H9 (cell line): ENCODE measurements around the gene B4GALT6. TPM values are rescaled to one million over a fixed set of nuclear protein-coding genes. Genes with fewer than 3 reads are reported as not detected.

ENCODE experiments used
- DNase-seq: peaks from one replicate; pipeline ENCODE4 v3.0.0-alpha.2; 2017
- H2AFZ ChIP-seq: one replicate; pipeline ENCODE4 v1.6.1; 2013; ENCODE audit warnings: mild to moderate bottlenecking, low read length, control low read depth, moderate library complexity
- H2AK5ac ChIP-seq: 2 replicates; pipeline ENCODE4 v1.6.1; 2013; ENCODE audit warnings: low read length, control low read depth, mixed read lengths; ENCODE audit not compliant: insufficient read length
- H2BK120ac ChIP-seq: one replicate; pipeline ENCODE4 v1.6.1; 2013; ENCODE audit warnings: low read depth, mild to moderate bottlenecking, low read length, control low read depth, inconsistent platforms; ENCODE audit not compliant: poor library complexity, severe bottlenecking
- H2BK12ac ChIP-seq: 2 replicates; pipeline ENCODE4 v1.6.1; 2013; ENCODE audit warnings: low read length, control low read depth, mixed read lengths, low read depth; ENCODE audit not compliant: insufficient read length
- H2BK15ac ChIP-seq: 2 replicates; pipeline ENCODE4 v1.6.1; 2013; ENCODE audit warnings: low read depth, low read length, control low read depth
- H2BK20ac ChIP-seq: one replicate; pipeline ENCODE4 v1.6.1; 2013; ENCODE audit warnings: low read depth, mild to moderate bottlenecking, low read length, control low read depth, inconsistent platforms; ENCODE audit not compliant: poor library complexity, severe bottlenecking
- H2BK5ac ChIP-seq: 2 replicates; pipeline ENCODE4 v1.6.1; 2013; ENCODE audit warnings: low read length, control low read depth, mixed read lengths; ENCODE audit not compliant: insufficient read length
- H3K14ac ChIP-seq: 2 replicates; pipeline ENCODE4 v1.6.1; 2013; ENCODE audit warnings: low read length, control low read depth; ENCODE audit not compliant: insufficient read depth
- H3K18ac ChIP-seq: 2 replicates; pipeline ENCODE4 v1.6.1; 2013; ENCODE audit warnings: low read depth, mild to moderate bottlenecking, mixed read lengths, low read length, control low read depth; ENCODE audit not compliant: insufficient read length
- H3K23ac ChIP-seq: 2 replicates; pipeline ENCODE4 v1.6.1; 2013; ENCODE audit warnings: low read length, control low read depth, mixed read lengths, low read depth; ENCODE audit not compliant: insufficient read length
- H3K23me2 ChIP-seq: 2 replicates; pipeline ENCODE4 v1.6.1; 2013; ENCODE audit warnings: low read depth, mild to moderate bottlenecking, mixed read lengths, low read length, control low read depth; ENCODE audit not compliant: insufficient read length, poor library complexity, severe bottlenecking
- H3K27ac ChIP-seq: 2 replicates; pipeline ENCODE4 v1.5.1; 2013; ENCODE audit warnings: low read length, control low read depth, mixed read lengths, low read depth; ENCODE audit not compliant: insufficient read length
- H3K27me3 ChIP-seq: 2 replicates; pipeline ENCODE4 v1.6.1; 2013; ENCODE audit warnings: low read length, control low read depth, inconsistent platforms; ENCODE audit not compliant: insufficient read depth
- H3K4ac ChIP-seq: 2 replicates; pipeline ENCODE4 v1.6.1; 2013; ENCODE audit warnings: low read depth, mild to moderate bottlenecking, control low read depth, inconsistent platforms, low read length, moderate library complexity
- H3K4me1 ChIP-seq: 2 replicates; pipeline ENCODE4 v1.6.1; 2013; ENCODE audit warnings: low read length, control low read depth, inconsistent platforms; ENCODE audit not compliant: insufficient read depth
- H3K4me2 ChIP-seq: 2 replicates; pipeline ENCODE4 v1.6.1; 2013; ENCODE audit warnings: low read length, control low read depth, mixed read lengths; ENCODE audit not compliant: insufficient read length, insufficient read depth
- H3K56ac ChIP-seq: 2 replicates; pipeline ENCODE4 v1.6.1; 2013; ENCODE audit warnings: low read depth, mild to moderate bottlenecking, mixed read lengths, low read length, control low read depth; ENCODE audit not compliant: insufficient read length
- H3K79me1 ChIP-seq: 2 replicates; pipeline ENCODE4 v1.6.1; 2013; ENCODE audit warnings: low read depth, mild to moderate bottlenecking, moderate library complexity, low read length, control low read depth, inconsistent platforms; ENCODE audit not compliant: insufficient read depth, poor library complexity, severe bottlenecking
- H3K79me2 ChIP-seq: 2 replicates; pipeline ENCODE4 v1.6.1; 2013; ENCODE audit warnings: low read length, control low read depth, inconsistent platforms; ENCODE audit not compliant: insufficient read depth
- H3K9ac ChIP-seq: 2 replicates; pipeline ENCODE4 v1.6.1; 2013; ENCODE audit warnings: low read length, control low read depth, mixed read lengths; ENCODE audit not compliant: insufficient read length; ENCODE audit errors: extremely low read depth
- H3K9me3 ChIP-seq: one replicate; pipeline ENCODE4 v1.6.1; 2013; ENCODE audit warnings: low read depth, low read length, inconsistent platforms; ENCODE audit not compliant: control insufficient read depth
- H3T11ph ChIP-seq: one replicate; pipeline ENCODE4 v1.6.1; 2013; ENCODE audit warnings: mild to moderate bottlenecking, low read length, control low read depth, inconsistent platforms
- H4K20me1 ChIP-seq: one replicate; pipeline ENCODE4 v1.6.1; 2013; ENCODE audit not compliant: control insufficient read depth, insufficient read length, insufficient read depth
- H4K5ac ChIP-seq: 2 replicates; pipeline ENCODE4 v1.6.1; 2013; ENCODE audit warnings: low read depth, mild to moderate bottlenecking, mixed read lengths, low read length, control low read depth; ENCODE audit not compliant: insufficient read length
- H4K8ac ChIP-seq: replicated peaks from 2 replicates; pipeline ENCODE4 v1.6.1; 2013; ENCODE audit warnings: low read length, control low read depth, mixed read lengths, low read depth; ENCODE audit not compliant: insufficient read length
- H4K91ac ChIP-seq: 2 replicates; pipeline ENCODE4 v1.6.1; 2013; ENCODE audit warnings: low read depth, mild to moderate bottlenecking, moderate library complexity, mixed read lengths, low read length, control low read depth; ENCODE audit not compliant: insufficient read length
- H3K27ac Mint-ChIP-seq, 3 experiments: 2 replicates in 2 of 3; 3 replicates in 1 of 3; pipeline ENCODE4 v1.8.0; 2020 to 2021; ENCODE audit warnings: mixed read lengths in 3 of 3, mild to moderate bottlenecking in 1 of 3, moderate library complexity in 1 of 3
- H3K27me3 Mint-ChIP-seq: 2 replicates; pipeline ENCODE4 v1.8.0; 2021; ENCODE audit warnings: low read depth, mild to moderate bottlenecking, moderate library complexity, mixed read lengths
- H3K36me3 Mint-ChIP-seq, 3 experiments: 2 replicates in 2 of 3; 3 replicates in 1 of 3; pipeline ENCODE4 v1.8.0; 2020 to 2021; ENCODE audit warnings: low read depth in 3 of 3, mixed read lengths in 3 of 3; ENCODE audit not compliant: insufficient read depth in 1 of 3
- H3K4me1 Mint-ChIP-seq, 2 experiments: 2 replicates each; pipeline ENCODE4 v1.8.0; 2020; ENCODE audit warnings: mixed read lengths in 2 of 2
- H3K4me3 Mint-ChIP-seq, 2 experiments: 2 replicates in 1 of 2; 3 replicates in 1 of 2; pipeline ENCODE4 v1.8.0; 2020 to 2021; ENCODE audit warnings: mild to moderate bottlenecking in 2 of 2, mixed read lengths in 2 of 2, moderate library complexity in 1 of 2
- H3K9me3 Mint-ChIP-seq, 2 experiments: 2 replicates in 1 of 2; 3 replicates in 1 of 2; pipeline ENCODE4 v1.8.0; 2020; ENCODE audit warnings: mild to moderate bottlenecking in 2 of 2, mixed read lengths in 2 of 2, moderate library complexity in 1 of 2
- CTCF ChIP-seq: fragments of 200-600 bp; sonication (generic); conservative IDR thresholded peaks from 3 replicates; pipeline ENCODE4 v1.8.0; 2021; ENCODE audit warnings: antibody characterized with exemption, mild to moderate bottlenecking
- WGBS: extraction: QIAGEN DNeasy Blood & Tissue Kit; methylation state at CpG from one replicate; pipeline ENCODE4 v1.1.7; 2013; ENCODE audit warnings: missing lambda C conversion rate, low lambda C conversion rate, mixed read lengths; ENCODE audit not compliant: insufficient read length; ENCODE audit errors: extremely low coverage; 5-methylcytosine and 5-hydroxymethylcytosine counted together
- total RNA-seq: library from RNA; stranded (reverse); gene quantifications from 2 replicates; pipeline ENCODE4 v1.2.1, GENCODE V29; 2021

Gene B4GALT6
- total RNA-seq, 1 experiment from 2014 or later = 34.1 TPM

- H3K56ac ChIP-seq = no peak overlapping the region
- TF ChIP-seq CTCF = no peak
Measured at GRCh38 chr18:31616586-31616985, 67.8 kb downstream of the B4GALT6 start.

More at GRCh38 chr18:31616586-31616985, 67.8 kb downstream of the B4GALT6 start:
- H3K18ac ChIP-seq = no peak overlapping the region
- Mint-ChIP-seq H3K27ac (no peak overlapping the region), H3K4me3 (no peak overlapping the region), H3K4me1 (peaks cover 8 to 12% of the 10 kb centered on the region in 2 experiments), H3K27me3 (no peaks in the 10 kb centered on the region), H3K9me3 (no peaks in the 10 kb centered on the region), H3K36me3 (no peaks in the 10 kb centered on the region)
- no peak overlapping the region for H3K27ac ChIP-seq
- no peak overlapping the region for H4K8ac ChIP-seq
- no peaks in the 10 kb centered on the region for H4K20me1 ChIP-seq
- no peaks in the 10 kb centered on the region for H3K23me2 ChIP-seq
- no peak overlapping the region for H2AK5ac ChIP-seq
- H3K79me1 ChIP-seq = no peaks in the 10 kb centered on the region
- no peak for DNase-seq
- H3K23ac ChIP-seq = no peak overlapping the region
- H3K14ac ChIP-seq = no peak overlapping the region
- no peaks in the 10 kb centered on the region for H3K4me1 ChIP-seq
- no peak overlapping the region for H2BK12ac ChIP-seq
- no peak overlapping the region for H2AFZ ChIP-seq
- H3K4me2 ChIP-seq = no peak overlapping the region
- H3K9me3 ChIP-seq = no peaks in the 10 kb centered on the region
- no peak overlapping the region for H4K5ac ChIP-seq
- H3K4ac ChIP-seq = no peak overlapping the region
- no peak overlapping the region for H3T11ph ChIP-seq
- H2BK20ac ChIP-seq = no peak overlapping the region
- H3K27me3 ChIP-seq = no peaks in the 10 kb centered on the region
- no peak overlapping the region for H2BK120ac ChIP-seq
- no peaks in the 10 kb centered on the region for H3K79me2 ChIP-seq
- no CpG with 5 or more reads among the region's 4 CpGs for WGBS
- no peak overlapping the region for H3K9ac ChIP-seq
- H2BK5ac ChIP-seq = no peak overlapping the region
- H4K91ac ChIP-seq = no peak overlapping the region
- H2BK15ac ChIP-seq = no peak overlapping the region
